Measurements from ENCODE around the gene KATNAL1.

Gene KATNAL1

DNA sequence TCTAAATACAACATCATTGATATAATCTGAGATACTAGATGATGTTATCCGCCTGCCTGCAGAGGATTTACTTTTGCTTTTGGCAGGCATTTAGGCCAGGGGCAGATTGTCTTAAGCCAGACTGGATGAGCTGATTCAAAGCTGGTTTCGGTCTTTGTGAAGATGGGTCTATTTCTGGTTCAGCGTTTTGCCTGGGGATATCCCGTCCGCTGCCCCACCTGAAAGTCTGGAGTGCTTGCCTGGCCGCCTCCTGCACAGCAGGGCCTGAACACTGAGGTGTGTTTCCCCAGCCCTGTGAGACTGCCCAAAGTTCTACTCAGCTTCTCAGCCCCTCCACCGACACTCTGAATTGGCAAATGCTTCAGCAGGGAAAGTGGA lies 149.7 kb downstream of the KATNAL1 start:
- Histone ChIP-seq H3K4me1 (ENCODE audit: low read length) (0 out of 2 replicates have a peak, but pooled peaks cover 12% of the 10 kb centered on the region), H3K4me2 (ENCODE audit: low read depth, low read length) (peak overlapping the region; percentile 72), H3K9me3 (replicated peaks; ENCODE audit: insufficient read depth, low read length) (no peaks in the 10 kb centered on the region), H3K79me2 (ENCODE audit: low read length) (no peaks in the 10 kb centered on the region), H3K36me3 (replicated peaks; ENCODE audit: insufficient read depth, low read length) (no peaks in the 10 kb centered on the region), H3K9me2 (replicated peaks; ENCODE audit: insufficient read depth, low read length) (no peaks in the 10 kb centered on the region), H3K27ac (ENCODE audit: low read length) (peak overlapping the region; percentile 43; the same call in 1 of the 2 replicates), H3K27me3 (replicated peaks; ENCODE audit: insufficient read depth, low read length) (no peaks in the 10 kb centered on the region), H4K20me1 (ENCODE audit: insufficient read depth, low read length) (no peaks in the 10 kb centered on the region), H2AFZ (ENCODE audit: low read length) (0 out of 2 replicates have a peak overlapping the region, but pooled peaks have one; percentile 31), H3K4me3 (ENCODE audit: low read length) (peak overlapping the region; percentile 34; the same call in 1 of the 2 replicates), H3K9ac (ENCODE audit: low read length) (no peak overlapping the region), H3F3A (ENCODE audit: insufficient read depth, low read length) (peaks cover 7% of the 10 kb centered on the region; the same call in 1 of the 2 replicates)
- TF ChIP-seq EZH2phosphoT487 (IDR thresholded peaks at IDR 0.05; ENCODE audit: low read length) (no peak), EZH2 (optimal IDR thresholded peaks at IDR 0.05; ENCODE audit: low read depth, low read length) (no peak)
- TF ChIP-seq, protein P1, sequence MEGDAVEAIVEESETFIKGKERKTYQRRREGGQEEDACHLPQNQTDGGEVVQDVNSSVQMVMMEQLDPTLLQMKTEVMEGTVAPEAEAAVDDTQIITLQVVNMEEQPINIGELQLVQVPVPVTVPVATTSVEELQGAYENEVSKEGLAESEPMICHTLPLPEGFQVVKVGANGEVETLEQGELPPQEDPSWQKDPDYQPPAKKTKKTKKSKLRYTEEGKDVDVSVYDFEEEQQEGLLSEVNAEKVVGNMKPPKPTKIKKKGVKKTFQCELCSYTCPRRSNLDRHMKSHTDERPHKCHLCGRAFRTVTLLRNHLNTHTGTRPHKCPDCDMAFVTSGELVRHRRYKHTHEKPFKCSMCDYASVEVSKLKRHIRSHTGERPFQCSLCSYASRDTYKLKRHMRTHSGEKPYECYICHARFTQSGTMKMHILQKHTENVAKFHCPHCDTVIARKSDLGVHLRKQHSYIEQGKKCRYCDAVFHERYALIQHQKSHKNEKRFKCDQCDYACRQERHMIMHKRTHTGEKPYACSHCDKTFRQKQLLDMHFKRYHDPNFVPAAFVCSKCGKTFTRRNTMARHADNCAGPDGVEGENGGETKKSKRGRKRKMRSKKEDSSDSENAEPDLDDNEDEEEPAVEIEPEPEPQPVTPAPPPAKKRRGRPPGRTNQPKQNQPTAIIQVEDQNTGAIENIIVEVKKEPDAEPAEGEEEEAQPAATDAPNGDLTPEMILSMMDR (IDR thresholded peaks at IDR 0.05; ENCODE audit: low read length): no peak
- peak; percentile 73 for DNase-seq

DNA sequence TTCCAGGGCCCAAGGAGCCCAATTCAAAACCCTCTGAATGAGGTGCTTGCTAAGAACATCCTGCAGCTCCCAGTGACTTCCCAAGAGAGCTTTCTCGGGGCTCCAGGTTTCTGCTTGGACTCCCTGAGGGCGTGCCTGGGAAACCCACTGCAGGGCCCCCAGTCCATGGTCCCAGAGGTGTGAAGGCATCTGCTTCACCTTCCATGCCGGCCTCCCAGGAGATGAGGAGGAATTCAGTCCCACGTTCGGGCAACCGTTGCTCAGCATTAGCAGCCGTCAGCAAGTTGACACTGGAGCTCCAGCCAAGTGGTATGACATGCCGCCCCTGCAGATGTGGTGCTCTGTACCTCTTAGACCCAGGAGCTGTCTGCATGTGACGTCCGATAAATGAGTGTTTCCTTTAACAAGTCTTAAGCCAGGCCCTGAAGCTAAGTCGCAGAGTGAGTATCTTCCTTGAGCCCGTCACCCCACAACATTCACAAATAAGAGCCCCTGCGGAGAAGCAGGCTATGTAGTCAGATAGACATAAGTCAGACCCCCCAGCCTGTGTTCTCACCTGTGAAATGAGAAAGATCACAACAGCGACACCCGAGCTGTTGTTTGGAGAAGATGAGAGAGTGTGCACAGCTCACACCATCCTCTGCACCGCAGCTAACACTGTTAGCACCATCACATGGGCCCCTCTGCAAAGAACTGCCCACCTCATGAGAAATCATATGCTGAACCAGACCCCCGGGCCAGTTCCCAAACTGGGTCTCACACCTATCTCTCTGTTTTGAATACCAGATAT lies 150.3 kb downstream of the KATNAL1 start:
- Histone ChIP-seq H3K36me3 (replicated peaks; ENCODE audit: insufficient read depth, low read length) (no peaks in the 10 kb centered on the region), H3K9me2 (replicated peaks; ENCODE audit: insufficient read depth, low read length) (no peaks in the 10 kb centered on the region), H3K79me2 (ENCODE audit: low read length) (no peaks in the 10 kb centered on the region), H3K4me2 (ENCODE audit: low read depth, low read length) (peak overlapping the region; percentile 72), H4K20me1 (ENCODE audit: insufficient read depth, low read length) (no peaks in the 10 kb centered on the region), H3F3A (ENCODE audit: insufficient read depth, low read length) (peaks cover 7% of the 10 kb centered on the region; the same call in 1 of the 2 replicates), H3K4me1 (ENCODE audit: low read length) (0 out of 2 replicates have a peak, but pooled peaks cover 12% of the 10 kb centered on the region), H3K4me3 (ENCODE audit: low read length) (peak overlapping the region; percentile 34; the same call in 1 of the 2 replicates), H3K9me3 (replicated peaks; ENCODE audit: insufficient read depth, low read length) (no peaks in the 10 kb centered on the region), H3K27me3 (replicated peaks; ENCODE audit: insufficient read depth, low read length) (no peaks in the 10 kb centered on the region), H3K27ac (ENCODE audit: low read length) (peak overlapping the region; percentile 43; the same call in 1 of the 2 replicates), H3K9ac (ENCODE audit: low read length) (no peak overlapping the region), H2AFZ (ENCODE audit: low read length) (no peak overlapping the region)
- TF ChIP-seq EZH2phosphoT487 (IDR thresholded peaks at IDR 0.05; ENCODE audit: low read length): no peak
- no peak for DNase-seq

DNA sequence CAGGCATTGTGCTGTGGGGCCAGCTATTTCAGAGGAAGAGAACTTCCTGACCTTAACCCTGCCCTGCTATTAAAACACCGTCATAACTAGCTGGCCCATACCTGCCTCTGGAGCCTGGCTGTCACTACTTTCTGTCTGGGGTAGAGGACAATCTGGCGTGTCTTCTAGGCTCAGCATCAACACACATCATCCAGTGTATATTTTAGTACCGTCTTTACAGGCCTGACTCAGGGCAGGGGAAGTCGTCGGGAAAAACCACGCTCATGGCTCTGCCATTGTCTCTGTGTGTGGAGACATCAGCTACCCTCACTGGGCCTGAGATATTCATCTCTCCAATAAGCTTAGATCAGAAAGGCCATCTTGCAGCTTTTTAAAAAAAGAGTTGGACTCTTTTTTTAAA lies 151.1 kb downstream of the KATNAL1 start:
- Histone ChIP-seq H3K9ac (ENCODE audit: low read length) (no peak overlapping the region), H3K4me1 (ENCODE audit: low read length) (0 out of 2 replicates have a peak, but pooled peaks cover 12% of the 10 kb centered on the region), H3K9me3 (replicated peaks; ENCODE audit: insufficient read depth, low read length) (no peaks in the 10 kb centered on the region), H3F3A (ENCODE audit: insufficient read depth, low read length) (peaks cover 7% of the 10 kb centered on the region; the same call in 1 of the 2 replicates), H3K27me3 (replicated peaks; ENCODE audit: insufficient read depth, low read length) (no peaks in the 10 kb centered on the region), H4K20me1 (ENCODE audit: insufficient read depth, low read length) (no peaks in the 10 kb centered on the region), H3K9me2 (replicated peaks; ENCODE audit: insufficient read depth, low read length) (no peaks in the 10 kb centered on the region), H3K79me2 (ENCODE audit: low read length) (no peaks in the 10 kb centered on the region), H2AFZ (ENCODE audit: low read length) (no peak overlapping the region), H3K36me3 (replicated peaks; ENCODE audit: insufficient read depth, low read length) (no peaks in the 10 kb centered on the region), H3K4me3 (ENCODE audit: low read length) (no peak overlapping the region), H3K27ac (ENCODE audit: low read length) (no peak overlapping the region), H3K4me2 (ENCODE audit: low read depth, low read length) (no peak overlapping the region)
- no peak for DNase-seq
- TF ChIP-seq EZH2 (optimal IDR thresholded peaks at IDR 0.05; ENCODE audit: low read depth, low read length) (no peak), EZH2phosphoT487 (IDR thresholded peaks at IDR 0.05; ENCODE audit: low read length) (no peak)
- TF ChIP-seq, protein P1 (IDR thresholded peaks at IDR 0.05; ENCODE audit: low read length): no peak
